Measurements from ENCODE around the gene ST6GALNAC3. TPM values are rescaled to one million over a fixed set of nuclear protein-coding genes. Genes with fewer than 3 reads are reported as not detected.

ST6GALNAC3 gene
- polyA plus RNA-seq, 2 donors = 0.27 to 0.29 TPM

DNA sequence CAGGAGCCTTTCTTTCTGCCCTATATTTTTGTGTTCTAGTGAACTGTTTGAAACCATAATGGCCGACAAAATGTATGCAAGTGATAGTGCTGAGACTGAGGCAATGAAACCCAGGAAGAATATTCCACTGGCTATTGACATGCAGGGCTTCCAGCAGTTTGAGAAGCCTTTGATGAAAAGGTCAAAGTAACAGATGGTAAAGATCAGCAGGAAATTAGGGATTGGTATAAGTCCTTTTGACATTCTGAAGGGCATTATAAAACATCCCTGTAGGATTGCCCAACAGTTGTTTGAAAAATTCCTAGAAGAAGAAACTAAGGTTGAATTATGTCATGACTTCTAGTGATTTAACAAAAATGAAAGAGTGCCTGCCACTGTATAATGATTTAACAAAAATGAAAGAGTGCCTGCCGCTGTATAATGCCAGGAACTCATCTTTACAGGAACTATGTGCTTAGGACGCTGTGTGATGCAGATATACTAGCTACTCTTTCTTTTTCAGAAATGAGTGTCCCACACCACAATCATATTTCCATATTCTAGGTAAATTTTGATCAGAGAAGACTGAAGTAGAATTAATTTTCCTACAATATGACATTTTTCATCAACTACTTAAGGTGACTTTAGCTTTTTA lies 508.8 kb downstream of the ST6GALNAC3 start:
- H3K27me3 ChIP-seq (ENCODE audit: control insufficient read depth in 1 of 2, insufficient read depth in 2 of 2, low read length in 2 of 2) = no peaks in the 10 kb centered on the region
- WGBS, 2 donors = 82 to 83% methylated on average over 3 of the region's 3 CpGs

DNA sequence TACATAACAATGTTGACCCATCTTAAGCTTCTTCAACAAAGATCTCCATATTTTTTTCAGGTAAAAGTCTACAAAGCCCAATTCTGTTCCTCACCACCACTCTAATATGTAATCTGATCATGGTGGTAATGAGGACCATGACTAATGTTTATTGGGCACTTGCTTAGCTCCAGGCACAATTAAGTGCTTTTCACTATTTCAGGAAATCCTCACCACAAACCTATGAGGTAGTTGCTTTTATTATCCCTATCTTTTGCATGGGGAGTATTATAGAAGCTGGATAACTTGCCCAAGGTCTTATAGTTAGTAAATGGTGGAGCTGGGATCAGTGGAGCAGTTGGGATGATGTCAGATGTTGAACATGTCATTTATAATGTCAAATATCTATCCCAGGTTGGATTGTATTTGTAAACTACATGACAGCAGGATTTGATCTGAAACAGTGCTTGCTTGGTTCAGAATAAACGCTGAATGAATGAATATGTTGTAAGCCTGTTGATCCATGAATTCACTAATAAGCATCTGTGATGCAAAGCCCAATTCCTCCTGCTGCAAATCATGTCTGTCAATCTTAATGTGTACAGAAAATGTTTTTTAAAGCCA lies 509.4 kb downstream of the ST6GALNAC3 start:
- Histone ChIP-seq H3K9me3 (ENCODE audit: control insufficient read depth in 2 of 2, insufficient read depth in 1 of 2, low read depth in 1 of 2, low read length in 1 of 2) (no peaks in the 10 kb centered on the region), H3K27me3 (ENCODE audit: control insufficient read depth in 1 of 2, insufficient read depth in 2 of 2, low read length in 2 of 2) (no peaks in the 10 kb centered on the region), H3K4me3 (ENCODE audit: low read depth in 1 of 2, low read length in 2 of 2) (no peak overlapping the region), H3K27ac (ENCODE audit: low read depth in 2 of 2, low read length in 1 of 2) (no peak overlapping the region), H3K36me3 (ENCODE audit: control insufficient read depth in 2 of 2, insufficient read depth in 2 of 2, low read length in 1 of 2) (no peaks in the 10 kb centered on the region), H3K4me1 (ENCODE audit: control insufficient read depth in 2 of 2, insufficient read depth in 2 of 2, low read length in 1 of 2) (no peaks in the 10 kb centered on the region)
- WGBS, 2 donors = 80 to 90% methylated on average over 1 of the region's 1 CpG

More for the DNA sequence above, 508.8 kb downstream of the ST6GALNAC3 start:
- Histone ChIP-seq H3K4me3 (ENCODE audit: low read depth in 1 of 2, low read length in 2 of 2) (no peak overlapping the region), H3K4me1 (ENCODE audit: control insufficient read depth in 2 of 2, insufficient read depth in 2 of 2, low read length in 1 of 2) (no peaks in the 10 kb centered on the region), H3K27ac (ENCODE audit: low read depth in 2 of 2, low read length in 1 of 2) (no peak overlapping the region), H3K36me3 (ENCODE audit: control insufficient read depth in 2 of 2, insufficient read depth in 2 of 2, low read length in 1 of 2) (no peaks in the 10 kb centered on the region), H3K9me3 (ENCODE audit: control insufficient read depth in 2 of 2, insufficient read depth in 1 of 2, low read depth in 1 of 2, low read length in 1 of 2) (no peaks in the 10 kb centered on the region)

DNA sequence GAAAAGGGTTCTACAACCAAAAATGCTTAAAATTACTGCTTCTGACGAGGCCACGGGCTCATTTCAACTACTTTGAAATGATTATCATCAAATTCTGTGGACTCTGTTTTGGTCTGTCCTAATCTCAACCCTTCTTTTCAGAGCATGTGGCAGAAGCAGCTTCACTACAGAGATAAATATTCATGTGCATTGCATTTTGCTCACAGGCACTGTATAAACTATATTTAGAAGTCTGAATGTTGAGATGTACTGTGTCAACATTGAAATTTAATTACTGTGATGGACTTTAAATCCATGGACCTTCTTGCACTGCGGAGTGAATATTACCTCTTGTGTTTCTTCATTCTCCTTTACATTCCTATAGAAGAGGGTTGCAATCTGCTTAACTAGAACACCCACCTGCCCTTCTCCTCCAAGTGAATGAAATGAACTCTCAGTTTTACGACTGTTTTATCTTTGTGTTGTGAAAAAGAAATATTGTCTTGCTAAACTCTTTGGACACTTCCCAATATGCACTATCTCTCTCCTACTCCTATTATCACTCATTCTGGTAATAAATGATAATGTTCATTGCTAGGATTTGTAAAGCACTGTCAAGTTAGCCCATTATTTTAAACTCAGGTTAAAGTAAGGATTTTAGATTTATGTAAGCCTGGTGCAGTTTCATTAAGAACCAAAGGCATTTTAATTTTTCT lies 511.6 kb downstream of the ST6GALNAC3 start:
- Histone ChIP-seq H3K9me3 (ENCODE audit: control insufficient read depth in 2 of 2, insufficient read depth in 1 of 2, low read depth in 1 of 2, low read length in 1 of 2) (no peaks in the 10 kb centered on the region), H3K27ac (ENCODE audit: low read depth in 2 of 2, low read length in 1 of 2) (no peak overlapping the region), H3K36me3 (ENCODE audit: control insufficient read depth in 2 of 2, insufficient read depth in 2 of 2, low read length in 1 of 2) (no peaks in the 10 kb centered on the region), H3K27me3 (ENCODE audit: control insufficient read depth in 1 of 2, insufficient read depth in 2 of 2, low read length in 2 of 2) (no peaks in the 10 kb centered on the region), H3K4me3 (ENCODE audit: low read depth in 1 of 2, low read length in 2 of 2) (no peak overlapping the region), H3K4me1 (ENCODE audit: control insufficient read depth in 2 of 2, insufficient read depth in 2 of 2, low read length in 1 of 2) (no peaks in the 10 kb centered on the region)
- WGBS, 2 donors = 68 to 78% methylated on average over 4 of the region's 4 CpGs

DNA sequence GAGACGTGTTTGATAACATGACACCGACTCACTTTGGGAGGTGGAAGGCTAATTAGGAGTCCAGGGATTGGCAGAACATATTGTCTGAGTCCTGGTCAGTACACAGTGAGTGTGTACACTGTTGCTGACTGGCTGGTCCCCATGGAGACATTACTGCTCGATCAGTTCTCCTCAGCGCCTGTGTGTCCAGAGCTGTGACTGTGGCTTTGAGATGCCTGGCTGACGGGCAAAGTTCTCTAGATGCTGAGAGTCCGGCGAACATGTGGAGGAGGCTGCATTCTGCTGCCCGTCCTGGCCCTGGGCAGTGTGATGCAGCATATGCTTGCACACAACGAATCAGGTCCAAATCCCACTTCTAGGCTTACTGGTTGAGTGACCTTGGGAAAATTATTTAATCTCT lies 512.7 kb downstream of the ST6GALNAC3 start:
- Histone ChIP-seq H3K36me3 (ENCODE audit: control insufficient read depth in 2 of 2, insufficient read depth in 2 of 2, low read length in 1 of 2) (no peaks in the 10 kb centered on the region), H3K4me1 (ENCODE audit: control insufficient read depth in 2 of 2, insufficient read depth in 2 of 2, low read length in 1 of 2) (no peaks in the 10 kb centered on the region), H3K4me3 (ENCODE audit: low read depth in 1 of 2, low read length in 2 of 2) (no peak overlapping the region), H3K9me3 (ENCODE audit: control insufficient read depth in 2 of 2, insufficient read depth in 1 of 2, low read depth in 1 of 2, low read length in 1 of 2) (no peaks in the 10 kb centered on the region), H3K27ac (ENCODE audit: low read depth in 2 of 2, low read length in 1 of 2) (no peak overlapping the region), H3K27me3 (ENCODE audit: control insufficient read depth in 1 of 2, insufficient read depth in 2 of 2, low read length in 2 of 2) (no peaks in the 10 kb centered on the region)
- 74 to 78% methylated on average over 9 of the region's 9 CpGs for WGBS, 2 donors

DNA sequence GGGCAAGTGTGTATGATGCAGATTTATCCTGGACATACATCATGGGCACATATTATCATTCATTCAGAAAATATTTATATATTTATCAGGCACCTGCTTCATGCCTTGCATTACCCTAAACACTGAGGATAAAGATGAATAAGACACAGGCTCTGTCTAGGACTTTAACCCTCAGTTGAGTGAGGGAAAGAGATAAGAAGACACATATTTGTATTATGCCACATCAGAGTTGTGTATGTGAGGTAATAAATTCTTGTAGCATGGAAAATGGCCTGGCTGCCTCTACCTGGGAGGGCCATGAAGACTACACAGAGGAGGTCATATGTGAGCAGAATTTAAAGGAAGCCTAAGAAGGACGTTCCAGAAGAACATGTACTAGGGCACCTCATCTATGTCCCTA lies 516.9 kb downstream of the ST6GALNAC3 start:
- 92 to 96% methylated on average over 1 of the region's 1 CpG for WGBS, 2 donors

DNA sequence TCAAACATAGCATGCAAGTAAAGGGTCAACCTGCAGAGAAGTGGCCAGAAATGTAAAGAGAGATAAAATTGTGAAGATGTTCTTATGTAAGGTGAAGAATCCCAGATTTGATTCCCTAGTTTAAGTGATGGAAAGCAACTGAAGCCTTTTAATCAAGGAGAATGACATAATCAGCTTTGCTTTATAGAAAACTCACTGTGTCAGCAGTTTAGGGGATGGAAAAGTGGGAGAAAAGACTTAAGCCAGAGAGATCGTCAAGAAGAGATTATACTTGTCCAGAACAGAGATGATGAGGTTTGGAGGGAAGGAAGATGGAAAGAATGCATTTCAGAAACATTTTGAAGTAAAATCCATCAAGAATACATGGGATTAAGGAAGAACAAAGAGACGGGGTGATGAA lies 517.4 kb downstream of the ST6GALNAC3 start:
- Histone ChIP-seq H3K9me3 (ENCODE audit: control insufficient read depth in 2 of 2, insufficient read depth in 1 of 2, low read depth in 1 of 2, low read length in 1 of 2) (no peaks in the 10 kb centered on the region), H3K27ac (ENCODE audit: low read depth in 2 of 2, low read length in 1 of 2) (no peak overlapping the region)
- WGBS, 2 donors = 63 to 71% methylated on average over 2 of the region's 2 CpGs

More for the DNA sequence above, 516.9 kb downstream of the ST6GALNAC3 start:
- Histone ChIP-seq H3K36me3 (ENCODE audit: control insufficient read depth in 2 of 2, insufficient read depth in 2 of 2, low read length in 1 of 2) (no peaks in the 10 kb centered on the region), H3K9me3 (ENCODE audit: control insufficient read depth in 2 of 2, insufficient read depth in 1 of 2, low read depth in 1 of 2, low read length in 1 of 2) (no peaks in the 10 kb centered on the region), H3K4me1 (ENCODE audit: control insufficient read depth in 2 of 2, insufficient read depth in 2 of 2, low read length in 1 of 2) (no peaks in the 10 kb centered on the region), H3K27me3 (ENCODE audit: control insufficient read depth in 1 of 2, insufficient read depth in 2 of 2, low read length in 2 of 2) (no peaks in the 10 kb centered on the region), H3K27ac (ENCODE audit: low read depth in 2 of 2, low read length in 1 of 2) (no peak overlapping the region), H3K4me3 (ENCODE audit: low read depth in 1 of 2, low read length in 2 of 2) (no peak overlapping the region)

DNA sequence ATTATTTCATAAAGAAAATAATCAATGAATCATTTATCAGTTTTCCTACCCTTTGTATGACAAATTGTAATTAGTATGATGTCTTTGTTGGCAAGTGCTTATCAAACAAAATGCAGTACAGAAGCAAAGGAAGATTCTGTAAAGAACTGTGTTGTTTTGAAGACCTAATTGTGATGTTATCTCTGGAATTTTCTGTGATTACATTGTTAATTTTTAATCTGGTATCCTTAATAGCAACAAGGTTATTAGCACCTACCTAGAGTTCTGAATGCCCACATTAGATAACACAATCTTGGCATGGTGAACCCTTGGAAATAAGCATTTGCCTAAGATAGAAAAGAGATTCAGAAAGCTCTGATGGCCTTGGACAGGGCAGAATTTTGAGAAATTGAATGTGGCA lies 518.6 kb downstream of the ST6GALNAC3 start:
- Histone ChIP-seq H3K36me3 (ENCODE audit: control insufficient read depth in 2 of 2, insufficient read depth in 2 of 2, low read length in 1 of 2) (no peaks in the 10 kb centered on the region), H3K27me3 (ENCODE audit: control insufficient read depth in 1 of 2, insufficient read depth in 2 of 2, low read length in 2 of 2) (no peaks in the 10 kb centered on the region), H3K4me3 (ENCODE audit: low read depth in 1 of 2, low read length in 2 of 2) (no peak overlapping the region), H3K4me1 (ENCODE audit: control insufficient read depth in 2 of 2, insufficient read depth in 2 of 2, low read length in 1 of 2) (no peaks in the 10 kb centered on the region), H3K27ac (ENCODE audit: low read depth in 2 of 2, low read length in 1 of 2) (no peak overlapping the region), H3K9me3 (ENCODE audit: control insufficient read depth in 2 of 2, insufficient read depth in 1 of 2, low read depth in 1 of 2, low read length in 1 of 2) (no peaks in the 10 kb centered on the region)

More for the DNA sequence above, 517.4 kb downstream of the ST6GALNAC3 start:
- H3K36me3 ChIP-seq (ENCODE audit: control insufficient read depth in 2 of 2, insufficient read depth in 2 of 2, low read length in 1 of 2) = no peaks in the 10 kb centered on the region
- no peaks in the 10 kb centered on the region for H3K4me1 ChIP-seq (ENCODE audit: control insufficient read depth in 2 of 2, insufficient read depth in 2 of 2, low read length in 1 of 2)
- H3K27me3 ChIP-seq (ENCODE audit: control insufficient read depth in 1 of 2, insufficient read depth in 2 of 2, low read length in 2 of 2) = no peaks in the 10 kb centered on the region
- H3K4me3 ChIP-seq (ENCODE audit: low read depth in 1 of 2, low read length in 2 of 2) = no peak overlapping the region

DNA sequence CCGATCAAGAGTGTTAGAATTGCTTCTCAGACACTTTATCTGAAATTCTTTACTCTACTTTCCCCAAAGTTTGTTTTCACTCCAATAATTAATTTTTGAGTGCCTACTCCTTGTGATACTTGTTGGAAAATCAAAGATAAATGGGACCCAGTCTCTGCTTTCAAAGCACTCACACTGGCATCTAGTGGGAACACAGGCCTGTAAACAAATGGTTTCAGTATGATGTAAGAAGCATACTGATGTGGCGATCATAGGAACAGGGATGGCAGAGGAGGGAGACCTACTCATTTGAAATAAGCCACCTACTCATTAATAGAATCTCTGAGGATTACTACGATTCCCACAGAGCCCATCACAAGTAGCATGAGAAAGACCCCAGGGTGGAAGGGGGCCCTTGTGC lies 519.1 kb downstream of the ST6GALNAC3 start:
- Histone ChIP-seq H3K9me3 (ENCODE audit: control insufficient read depth in 2 of 2, insufficient read depth in 1 of 2, low read depth in 1 of 2, low read length in 1 of 2) (no peaks in the 10 kb centered on the region), H3K27me3 (ENCODE audit: control insufficient read depth in 1 of 2, insufficient read depth in 2 of 2, low read length in 2 of 2) (no peaks in the 10 kb centered on the region), H3K27ac (ENCODE audit: low read depth in 2 of 2, low read length in 1 of 2) (no peak overlapping the region), H3K4me3 (ENCODE audit: low read depth in 1 of 2, low read length in 2 of 2) (no peak overlapping the region), H3K36me3 (ENCODE audit: control insufficient read depth in 2 of 2, insufficient read depth in 2 of 2, low read length in 1 of 2) (no peaks in the 10 kb centered on the region), H3K4me1 (ENCODE audit: control insufficient read depth in 2 of 2, insufficient read depth in 2 of 2, low read length in 1 of 2) (no peaks in the 10 kb centered on the region)
- 75 to 83% methylated on average over 3 of the region's 3 CpGs for WGBS, 2 donors

DNA sequence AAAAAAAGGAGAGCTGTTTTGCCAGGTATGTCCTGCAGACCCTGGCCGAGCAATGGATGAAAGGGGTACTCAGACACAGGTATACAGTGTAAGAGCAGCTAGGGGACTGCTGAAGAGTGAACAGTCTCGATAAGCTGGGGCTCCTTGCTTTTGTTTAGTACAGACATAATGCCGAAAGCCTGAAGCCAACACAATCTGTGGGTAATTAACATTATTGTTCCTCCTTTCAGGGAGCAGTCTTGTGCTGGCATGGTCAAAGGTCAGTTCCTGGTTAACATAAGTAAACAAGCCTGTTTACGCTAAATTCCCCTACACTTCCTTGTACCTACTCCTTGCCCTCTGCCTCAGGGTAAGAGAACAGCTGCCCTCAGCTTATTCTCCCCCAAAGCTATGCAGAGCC lies 520.5 kb downstream of the ST6GALNAC3 start:
- no peaks in the 10 kb centered on the region for H3K36me3 ChIP-seq (ENCODE audit: control insufficient read depth in 2 of 2, insufficient read depth in 2 of 2, low read length in 1 of 2)
- H3K27ac ChIP-seq (ENCODE audit: low read depth in 2 of 2, low read length in 1 of 2) = no peak overlapping the region
- no peaks in the 10 kb centered on the region for H3K4me1 ChIP-seq (ENCODE audit: control insufficient read depth in 2 of 2, insufficient read depth in 2 of 2, low read length in 1 of 2)
- no peak overlapping the region for H3K4me3 ChIP-seq (ENCODE audit: low read depth in 1 of 2, low read length in 2 of 2)
- H3K27me3 ChIP-seq (ENCODE audit: control insufficient read depth in 1 of 2, insufficient read depth in 2 of 2, low read length in 2 of 2) = no peaks in the 10 kb centered on the region
- WGBS, 2 donors = 66 to 70% methylated on average over 4 of the region's 4 CpGs
- H3K9me3 ChIP-seq (ENCODE audit: control insufficient read depth in 2 of 2, insufficient read depth in 1 of 2, low read depth in 1 of 2, low read length in 1 of 2) = no peaks in the 10 kb centered on the region

Measured in esophagus (tissue), 2 donors.